Activated T-cell treated with anti-CD3 and anti-CD28 coated beads, Interleukin-2, amount 50 U/mL, for 4 hours (primary cell): ENCODE measurements around the gene DBH. TPM values are rescaled to one million over a fixed set of nuclear protein-coding genes. Genes with fewer than 3 reads are reported as not detected.

Experiments used
- ATAC-seq, 2 donors: fragments of 200-7000 bp; cut with Tn5 transposase; one replicate each; pipeline ENCODE4 v1.10.0; 2021
- DNase-seq: peaks from one replicate; pipeline ENCODE4 v3.0.0-alpha.2; 2020
- H3K27me3 Mint-ChIP-seq: one replicate; pipeline ENCODE4 v1.8.0; 2021; ENCODE audit warnings: low read depth, mixed read lengths
- H3K36me3 Mint-ChIP-seq: one replicate; pipeline ENCODE4 v1.8.0; 2022; ENCODE audit warnings: mixed read lengths; ENCODE audit not compliant: insufficient read depth
- H3K4me1 Mint-ChIP-seq: one replicate; pipeline ENCODE4 v1.8.0; 2021; ENCODE audit warnings: low read depth, mixed read lengths
- H3K4me3 Mint-ChIP-seq: one replicate; pipeline ENCODE4 v1.8.0; 2021; ENCODE audit warnings: mild to moderate bottlenecking, moderate library complexity, mixed read lengths
- H3K9me3 Mint-ChIP-seq: one replicate; pipeline ENCODE4 v1.8.0; 2021; ENCODE audit warnings: mixed read lengths
- total RNA-seq, 3 donors: library from RNA; stranded (reverse); gene quantifications; one replicate each; pipeline ENCODE4 v1.2.1, GENCODE V29; 2021

The DBH gene
- total RNA-seq, 3 donors from 2014 or later = not detected

DNA sequence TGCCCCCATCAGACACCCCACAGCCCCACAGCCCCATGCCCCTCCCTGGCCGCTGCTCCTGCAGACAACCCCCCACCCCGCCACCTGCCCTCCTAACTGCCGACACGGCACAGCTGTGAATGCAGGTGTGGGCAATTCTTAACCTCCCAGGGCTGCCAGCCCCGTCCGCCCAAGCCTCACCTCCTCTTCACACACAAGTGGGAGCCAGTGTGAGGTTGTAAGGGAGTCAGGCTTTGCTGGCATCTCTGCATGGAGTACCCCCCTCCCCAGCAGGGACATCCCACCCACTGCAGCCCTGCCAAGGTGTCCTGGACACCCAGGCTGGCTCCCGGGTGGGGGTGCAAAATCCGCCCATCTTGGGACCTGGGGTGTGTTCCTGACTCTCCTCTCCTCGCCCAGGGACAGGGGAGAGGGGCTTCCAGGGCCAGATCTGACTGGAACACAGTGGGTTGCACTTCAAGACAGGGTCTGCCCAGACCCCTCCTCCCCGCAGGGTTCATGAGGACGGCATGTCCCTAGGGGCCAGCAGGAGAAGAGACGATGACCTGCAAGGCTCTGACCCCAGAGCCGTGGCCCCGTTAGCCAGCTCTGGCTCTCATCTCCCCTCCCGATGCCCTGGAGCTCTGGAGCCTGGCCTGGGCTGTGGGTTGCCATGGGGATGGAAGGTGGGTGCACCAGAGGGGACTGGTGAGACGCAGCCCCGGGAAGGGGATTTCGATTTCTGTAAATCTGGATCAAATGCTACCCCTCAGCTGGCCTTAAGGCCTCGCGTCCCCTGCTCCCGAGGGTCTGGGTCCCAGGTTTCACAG, 67.6 kb downstream of the DBH start:
- DNase-seq (no peak), ATAC-seq (no peak)
- Mint-ChIP-seq H3K4me1 (peaks cover 35% of the 10 kb centered on the region), H3K9me3 (no peaks in the 10 kb centered on the region), H3K4me3 (no peak overlapping the region), H3K36me3 (no peaks in the 10 kb centered on the region), H3K27me3 (no peaks in the 10 kb centered on the region)

DNA sequence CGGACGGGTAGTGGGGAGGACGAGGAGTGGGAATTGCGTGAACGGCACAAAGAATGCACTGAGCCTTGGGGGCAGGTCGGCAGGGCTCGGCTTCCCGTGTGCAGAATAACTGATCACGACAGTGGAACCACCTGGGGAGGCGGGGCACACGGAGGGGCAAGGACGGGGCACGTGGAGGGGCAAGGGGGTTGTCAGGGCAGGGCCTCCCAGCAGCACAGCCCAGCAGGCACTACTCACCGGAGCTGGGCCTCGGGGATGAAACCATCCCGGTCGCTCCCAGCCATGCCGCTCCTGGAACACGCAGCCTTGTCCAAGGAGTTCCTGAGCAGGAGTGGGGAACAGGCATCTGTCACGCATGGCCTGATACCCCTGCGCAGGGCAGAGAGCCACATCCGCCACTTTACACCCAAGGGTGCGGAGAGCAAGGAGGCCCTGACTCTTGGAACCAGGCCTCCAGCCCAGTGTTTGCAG, 68.6 kb downstream of the DBH start:
- Mint-ChIP-seq H3K9me3 (no peaks in the 10 kb centered on the region), H3K4me1 (peaks cover 39% of the 10 kb centered on the region), H3K27me3 (no peaks in the 10 kb centered on the region), H3K36me3 (no peaks in the 10 kb centered on the region), H3K4me3 (no peak overlapping the region)
- DNase-seq (no peak), ATAC-seq (no peak)

DNA sequence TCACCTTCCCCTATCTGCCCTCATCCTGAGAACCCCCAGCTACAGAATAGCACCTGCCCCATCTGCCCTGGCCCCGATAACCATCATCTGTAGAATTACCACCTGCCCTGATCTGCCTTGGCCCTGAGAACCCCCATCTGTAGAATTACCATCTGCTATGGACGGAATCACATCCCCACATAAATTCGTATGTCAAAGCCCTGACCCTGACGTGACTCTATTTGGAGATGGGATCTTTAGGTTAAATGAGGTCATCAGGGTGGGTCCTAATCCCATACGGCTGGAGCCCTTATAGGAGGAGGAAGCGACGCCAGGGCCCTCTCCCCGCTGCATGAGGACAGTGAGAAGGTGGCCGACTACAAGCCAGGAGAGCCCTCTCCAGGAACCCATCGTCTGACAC, 69.4 kb downstream of the DBH start:
- ATAC-seq (no peak), DNase-seq (no peak)
- Mint-ChIP-seq H3K27me3 (no peaks in the 10 kb centered on the region), H3K9me3 (no peaks in the 10 kb centered on the region), H3K4me1 (peaks cover 37% of the 10 kb centered on the region), H3K4me3 (no peak overlapping the region), H3K36me3 (no peaks in the 10 kb centered on the region)

GRCh38 chr9:133706307-133707050, 70.3 kb downstream of the DBH start:
- Mint-ChIP-seq H3K4me1 (peaks cover 28% of the 10 kb centered on the region), H3K27me3 (no peaks in the 10 kb centered on the region), H3K4me3 (no peak overlapping the region), H3K9me3 (no peaks in the 10 kb centered on the region), H3K36me3 (no peaks in the 10 kb centered on the region)
- DNase-seq (no peak), ATAC-seq (no peak)

GRCh38 chr9:133707065-133707762, 71.1 kb downstream of the DBH start:
- DNase-seq = no peak
- H3K27me3 Mint-ChIP-seq = no peaks in the 10 kb centered on the region
- H3K9me3 Mint-ChIP-seq = no peaks in the 10 kb centered on the region
- H3K4me3 Mint-ChIP-seq = no peak overlapping the region
- no peaks in the 10 kb centered on the region for H3K36me3 Mint-ChIP-seq
- peaks cover 22% of the 10 kb centered on the region for H3K4me1 Mint-ChIP-seq
- no peak for ATAC-seq

- no peaks in the 10 kb centered on the region for H3K36me3 Mint-ChIP-seq
- no peaks in the 10 kb centered on the region for H3K27me3 Mint-ChIP-seq
- DNase-seq = no peak
- no peak overlapping the region for H3K4me3 Mint-ChIP-seq
- ATAC-seq = no peak
- no peaks in the 10 kb centered on the region for H3K9me3 Mint-ChIP-seq
- peaks cover 20% of the 10 kb centered on the region for H3K4me1 Mint-ChIP-seq
These were observed 71.6 kb downstream of the DBH start for GRCh38 chr9:133707763-133708245.

- peaks cover 20% of the 10 kb centered on the region for H3K4me1 Mint-ChIP-seq
- ATAC-seq = no peak
- H3K27me3 Mint-ChIP-seq = no peaks in the 10 kb centered on the region
- H3K9me3 Mint-ChIP-seq = no peaks in the 10 kb centered on the region
- no peaks in the 10 kb centered on the region for H3K36me3 Mint-ChIP-seq
- no peak overlapping the region for H3K4me3 Mint-ChIP-seq
- DNase-seq = no peak
These were observed 72.3 kb downstream of the DBH start for GRCh38 chr9:133708246-133709014.

Other genes starting within 250 kb of the DBH start
- gene REXO4, start 218.4 kb upstream of the DBH start, total RNA-seq = 10 to 100 TPM; 67.5 to 79.5 (median 79.3) TPM
- gene ADAMTS13, start 214.0 kb upstream of the DBH start, total RNA-seq = under 1 TPM; 0.60 to 0.91 (median 0.79) TPM
- gene CACFD1, start 176.4 kb upstream of the DBH start, total RNA-seq = 1 to 10 TPM in 1 of 3 donors, under 1 TPM in 2; 0.73 to 1.1 (median 0.86) TPM
- 1 to 10 TPM; 4.9 to 5.3 (median 5.2) TPM for gene SLC2A6, start 157.3 kb upstream of the DBH start, total RNA-seq
- not detected for gene MYMK, start 111.4 kb upstream of the DBH start, total RNA-seq
- gene ADAMTSL2, start 101.7 kb upstream of the DBH start, total RNA-seq = under 1 TPM in 2 of 3 donors, not detected in 1; 0.08 to 0.14 TPM
- gene FAM163B, start 27.0 kb upstream of the DBH start, total RNA-seq = not detected
- gene SARDH, start 102.0 kb downstream of the DBH start, total RNA-seq = 1 to 10 TPM; 3.6 to 5.5 (median 5.0) TPM